Loucy (cell line): Measurements from ENCODE around the gene GALNT9.

Source experiments
- H2AFZ ChIP-seq: fragments of 200-600 bp; sonication (generic); 2 replicates; pipeline ENCODE4 v1.6.0; 2016; ENCODE audit warnings: antibody characterized with exemption, mild to moderate bottlenecking, low read length, moderate library complexity
- H3F3A ChIP-seq: fragments of 200-600 bp; 2 replicates; pipeline ENCODE4 v1.6.0; 2016; ENCODE audit warnings: antibody characterized with exemption, low read depth, mild to moderate bottlenecking
- H3K27me3 ChIP-seq: fragments of 200-600 bp; sonication (generic); 2 replicates; pipeline ENCODE4 v1.6.1; 2014; ENCODE audit warnings: low read length, mild to moderate bottlenecking; ENCODE audit not compliant: insufficient read depth, poor library complexity, severe bottlenecking
- H3K36me3 ChIP-seq: fragments of 200-600 bp; sonication (generic); 2 replicates; pipeline ENCODE4 v1.6.1; 2016; ENCODE audit warnings: low read length; ENCODE audit not compliant: insufficient read depth
- H3K4me1 ChIP-seq: fragments of 200-600 bp; sonication (generic); 2 replicates; pipeline ENCODE4 v1.5.1; 2014; ENCODE audit warnings: low read length, mild to moderate bottlenecking; ENCODE audit not compliant: insufficient read depth, poor library complexity, severe bottlenecking
- H3K4me2 ChIP-seq: fragments of 200-600 bp; sonication (generic); 2 replicates; pipeline ENCODE4 v1.6.0; 2014; ENCODE audit warnings: antibody characterized with exemption, low read length, low read depth, mild to moderate bottlenecking; ENCODE audit not compliant: poor library complexity, severe bottlenecking
- H3K4me3 ChIP-seq: fragments of 200-600 bp; sonication (generic); 2 replicates; pipeline ENCODE4 v1.5.1; 2014; ENCODE audit warnings: low read length, mild to moderate bottlenecking, mixed read lengths; ENCODE audit not compliant: poor library complexity, severe bottlenecking
- H3K79me2 ChIP-seq: fragments of 200-600 bp; sonication (generic); 2 replicates; pipeline ENCODE4 v1.6.1; 2014; ENCODE audit warnings: low read length; ENCODE audit not compliant: insufficient read depth
- H3K9ac ChIP-seq: fragments of 200-600 bp; sonication (generic); 2 replicates; pipeline ENCODE4 v1.6.0; 2014; ENCODE audit warnings: mild to moderate bottlenecking, low read depth, low read length, moderate library complexity; ENCODE audit not compliant: poor library complexity, severe bottlenecking
- H3K9me2 ChIP-seq: fragments of 200-600 bp; sonication (generic); replicated peaks from 2 replicates; pipeline ENCODE4 v1.6.1; 2016; ENCODE audit warnings: low read depth, low read length, mixed read lengths
- H3K9me3 ChIP-seq: fragments of 200-600 bp; sonication (generic); 2 replicates; pipeline ENCODE4 v1.6.1; 2014; ENCODE audit warnings: mild to moderate bottlenecking, antibody characterized with exemption, low read length, low read depth; ENCODE audit not compliant: insufficient read depth
- H4K20me1 ChIP-seq: fragments of 200-600 bp; sonication (generic); 2 replicates; pipeline ENCODE4 v1.6.0; 2014; ENCODE audit warnings: antibody characterized with exemption, low read length, mild to moderate bottlenecking; ENCODE audit not compliant: insufficient read depth, poor library complexity, severe bottlenecking
- CTCF ChIP-seq: fragments of 200-600 bp; sonication (generic); conservative IDR thresholded peaks from 2 replicates; pipeline ENCODE4 v1.5.1; 2014; ENCODE audit warnings: mild to moderate bottlenecking, antibody characterized with exemption, low read length
- EZH2phosphoT487 ChIP-seq: fragments of 200-600 bp; IDR thresholded peaks from 2 replicates; pipeline ENCODE4 v1.6.1; 2018; ENCODE audit warnings: antibody characterized with exemption, mild to moderate bottlenecking, moderate library complexity, borderline replicate concordance

The GALNT9 gene

GRCh38 chr12:132165584-132165983 lies 163.8 kb downstream of the GALNT9 start:
- Histone ChIP-seq H4K20me1 (no peaks in the 10 kb centered on the region), H3K79me2 (no peaks in the 10 kb centered on the region), H3K9me2 (no peaks in the 10 kb centered on the region), H3K27me3 (no peaks in the 10 kb centered on the region), H3K9ac (no peak overlapping the region), H3K36me3 (no peaks in the 10 kb centered on the region), H3K9me3 (no peaks in the 10 kb centered on the region), H3K4me1 (peaks cover 35% of the 10 kb centered on the region), H2AFZ (no peak overlapping the region), H3K4me2 (no peak overlapping the region), H3F3A (peaks cover 3% of the 10 kb centered on the region; the same call in 1 of the 2 replicates), H3K4me3 (no peak overlapping the region)
- TF ChIP-seq EZH2phosphoT487 (no peak), CTCF (no peak)

- Histone ChIP-seq H4K20me1 (no peaks in the 10 kb centered on the region), H3K4me2 (no peak overlapping the region), H3K27me3 (no peaks in the 10 kb centered on the region), H3K9me3 (no peaks in the 10 kb centered on the region), H3K9me2 (no peaks in the 10 kb centered on the region), H2AFZ (no peak overlapping the region), H3K4me1 (peaks cover 32% of the 10 kb centered on the region), H3K9ac (no peak overlapping the region), H3F3A (no peaks in the 10 kb centered on the region), H3K79me2 (no peaks in the 10 kb centered on the region), H3K36me3 (no peaks in the 10 kb centered on the region), H3K4me3 (no peak overlapping the region)
- no peak for TF ChIP-seq CTCF
Observed at GRCh38 chr12:132164426-132164825, 165.0 kb downstream of the GALNT9 start.

DNA sequence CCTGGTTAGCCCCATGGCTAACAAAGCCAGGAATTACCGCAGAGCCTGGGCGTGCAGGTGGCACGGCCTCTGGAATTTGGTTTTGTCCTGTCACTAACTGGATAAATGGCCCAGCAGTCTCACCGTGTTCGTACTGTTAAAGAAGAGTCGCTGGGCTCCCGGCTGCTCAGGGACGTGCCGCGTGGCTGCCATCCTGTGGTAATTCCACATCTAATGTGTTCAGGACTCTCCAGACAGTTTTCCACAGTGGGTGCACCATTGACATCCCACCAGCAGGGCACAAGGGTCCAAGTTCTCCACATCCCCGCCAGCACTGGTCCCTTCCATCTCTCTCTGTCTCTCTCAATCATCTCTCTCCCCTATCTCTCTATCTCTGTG lies 165.5 kb downstream of the GALNT9 start:
- peaks cover 32% of the 10 kb centered on the region for H3K4me1 ChIP-seq
- peak overlapping the region; percentile 70 for H3K4me2 ChIP-seq
- H3K4me3 ChIP-seq = no peak overlapping the region
- no peak overlapping the region for H3K9ac ChIP-seq
- H3K36me3 ChIP-seq = no peaks in the 10 kb centered on the region
- H3F3A ChIP-seq = no peaks in the 10 kb centered on the region
- TF ChIP-seq CTCF (peak; percentile 26), EZH2phosphoT487 (no peak)
- no peaks in the 10 kb centered on the region for H3K79me2 ChIP-seq
- no peaks in the 10 kb centered on the region for H3K27me3 ChIP-seq
- H4K20me1 ChIP-seq = no peaks in the 10 kb centered on the region
- H3K9me3 ChIP-seq = no peaks in the 10 kb centered on the region
- no peaks in the 10 kb centered on the region for H3K9me2 ChIP-seq
- no peak overlapping the region for H2AFZ ChIP-seq
